Activated CD8-positive, alpha-beta memory T cell treated with anti-CD3 and anti-CD28 coated beads for 4 hours (primary cell): ENCODE measurements around the gene GPSM1.
"Not testable (repeated sequence)": the region's sequence is repeated elsewhere in the genome, so short reads cannot be mapped to it uniquely, and the experiment has no call there.

Source experiments
- DNase-seq, 2 donors: peaks; one replicate each; pipeline ENCODE4 v3.0.0-alpha.2; 2020; ENCODE audit warnings: low read depth in 2 of 2

GPSM1 gene

GRCh38 chr9:136395345-136396218, 68.2 kb downstream of the GPSM1 start:
- no peak for DNase-seq

GRCh38 chr9:136396219-136396515, 68.8 kb downstream of the GPSM1 start:
- DNase-seq, result no peak

DNA sequence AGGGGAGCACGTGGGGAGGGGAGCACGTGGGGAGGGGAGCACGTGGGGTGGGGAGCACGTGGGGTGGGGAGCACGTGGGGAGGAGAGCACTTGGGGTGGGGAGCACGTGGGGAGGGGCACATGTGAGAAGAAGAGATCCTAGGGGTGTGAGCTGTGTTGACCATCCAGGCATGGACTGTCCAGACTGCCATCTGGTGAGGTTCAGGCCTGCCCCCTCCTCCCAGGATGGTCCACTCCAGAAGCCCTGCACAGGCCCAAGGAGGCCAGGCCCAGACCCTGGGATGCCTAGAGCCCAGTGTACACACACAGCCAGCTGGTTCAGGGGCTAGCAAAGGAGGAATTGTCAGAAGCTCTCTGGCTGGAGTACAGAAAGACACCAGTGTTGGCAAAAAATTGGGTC, 70.3 kb downstream of the GPSM1 start:
- no peak for DNase-seq

DNA sequence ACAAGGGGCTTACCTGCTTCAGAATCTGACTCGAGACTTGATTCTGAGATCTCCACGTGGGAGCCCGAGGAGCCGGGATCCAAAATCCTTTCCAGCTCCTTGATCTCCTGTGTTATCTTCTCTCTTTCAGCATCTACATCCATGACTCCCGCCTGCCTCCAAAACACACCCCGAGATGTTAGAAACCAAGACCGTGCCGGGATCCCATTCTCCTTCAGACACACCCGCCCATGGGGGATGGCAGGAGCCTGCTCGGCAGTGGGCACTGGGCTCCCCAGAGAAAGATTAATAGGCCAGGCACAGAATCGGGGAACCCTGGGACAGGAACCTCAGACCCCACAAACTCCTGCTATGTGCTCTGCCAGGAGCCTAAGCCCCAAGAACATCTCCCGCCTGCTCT, 70.9 kb downstream of the GPSM1 start:
- DNase-seq, result no peak

DNA sequence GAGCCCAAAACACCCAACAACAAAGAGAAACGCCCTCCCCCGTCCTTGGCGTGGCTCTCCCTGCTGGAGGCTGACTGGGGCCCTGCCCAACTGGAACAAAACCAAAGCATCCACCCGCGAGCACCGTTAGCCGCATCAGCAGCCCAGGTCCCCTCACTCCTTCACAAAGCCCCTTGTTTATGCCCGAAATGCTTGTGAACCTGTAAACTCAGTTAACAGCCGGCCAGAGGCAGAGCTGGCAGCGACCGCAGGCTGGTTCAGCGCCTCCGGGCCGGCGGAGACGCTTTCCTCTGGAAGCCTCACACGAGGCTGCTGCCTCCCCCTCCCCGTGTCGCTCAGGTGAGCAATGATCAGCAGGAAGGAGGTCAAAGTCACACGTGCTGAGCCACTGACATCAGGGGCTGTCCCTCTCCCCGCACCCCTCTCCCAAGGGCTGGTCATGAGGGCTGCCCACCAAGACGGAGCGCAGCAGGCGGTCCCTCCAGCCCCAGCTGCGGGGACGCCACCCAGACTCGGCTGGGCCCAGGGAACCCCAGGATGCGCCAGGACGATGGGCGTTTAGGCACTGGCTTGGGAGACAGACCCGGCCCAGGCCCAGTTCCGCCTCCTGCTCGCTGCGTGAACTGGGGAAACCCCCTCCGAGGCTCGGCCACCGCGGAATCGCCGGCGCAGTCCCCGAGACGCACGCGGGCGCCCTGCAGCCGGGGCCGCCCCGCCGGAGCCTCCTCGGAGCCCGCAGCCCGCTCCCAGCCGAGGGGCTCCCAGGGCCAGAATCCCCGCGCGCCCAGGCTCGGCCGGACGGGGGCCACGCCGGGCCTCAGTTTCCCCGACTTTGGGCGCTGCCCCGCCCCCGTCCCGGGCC, 72.1 kb downstream of the GPSM1 start:
- no peak for DNase-seq

GRCh38 chr9:136400038-136400834, 72.9 kb downstream of the GPSM1 start, which contains the start of gene SNAPC4:
TSS of gene SNAPC4 (minus strand) at chr9:136400170. CDS start at chr9:136398428, 1,742 bp downstream.
- peak; percentile 66 to 72 for DNase-seq

DNA sequence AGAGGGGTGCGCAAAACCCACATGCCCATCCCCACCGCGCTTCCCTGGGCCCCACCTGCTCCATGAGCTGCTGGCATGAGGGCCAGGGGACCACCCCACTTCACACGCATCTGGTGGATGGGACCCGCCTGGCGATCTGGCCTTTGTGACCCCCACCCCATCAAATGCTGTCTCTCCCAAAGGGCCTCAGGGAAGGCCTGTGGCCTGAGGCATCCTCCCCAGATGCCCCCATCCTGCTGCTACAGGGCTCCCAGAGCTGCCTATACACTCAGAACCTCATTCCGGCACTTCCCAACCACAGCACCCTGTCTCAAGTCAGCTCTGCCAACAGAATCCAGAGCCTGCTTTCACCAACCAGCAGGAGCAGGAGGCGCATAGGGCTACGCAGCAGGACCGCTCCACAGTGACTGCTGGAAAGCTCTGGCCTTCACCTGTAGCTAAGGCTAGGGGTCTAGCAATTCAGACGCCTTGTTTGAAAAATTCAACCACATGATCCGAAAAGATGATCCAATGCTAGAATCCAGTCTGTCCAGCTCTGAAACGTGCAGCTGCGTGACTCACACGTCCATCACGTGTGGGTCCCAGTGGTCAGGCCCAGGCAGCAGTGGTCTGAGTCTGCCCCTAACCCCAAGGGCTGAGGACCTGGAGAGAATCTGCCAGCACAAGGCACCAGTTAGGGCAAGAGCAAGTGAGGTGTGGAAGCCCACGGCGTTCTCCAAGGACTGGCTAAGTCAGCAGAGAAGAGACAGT, 74.0 kb downstream of the GPSM1 start:
- DNase-seq, result no peak

DNA sequence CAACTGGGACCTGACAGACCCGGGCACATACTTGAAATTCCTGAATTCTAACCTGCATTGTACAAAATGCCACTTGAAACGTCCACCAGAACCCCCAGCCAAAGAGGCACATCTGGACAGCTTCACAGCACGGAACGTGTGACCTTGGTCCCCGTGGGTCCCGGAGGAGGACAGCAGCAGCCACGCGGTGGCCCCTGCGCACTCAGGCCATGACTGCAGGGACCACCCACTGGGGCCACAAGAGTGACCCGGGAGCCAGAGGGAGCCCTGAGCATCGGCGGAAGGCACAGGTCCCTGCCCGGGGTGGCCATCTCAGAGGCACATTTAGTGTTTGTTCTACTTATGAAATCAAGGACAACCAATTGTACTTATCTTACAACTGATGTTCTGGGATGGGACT, 74.7 kb downstream of the GPSM1 start:
- no peak for DNase-seq

- peak; percentile 57 to 71 for DNase-seq
These were observed 76.2 kb downstream of the GPSM1 start for GRCh38 chr9:136403538-136403914.

- DNase-seq, result no peak
These were observed 76.8 kb downstream of the GPSM1 start for GRCh38 chr9:136403915-136404800.

- no peak for DNase-seq
These were observed 77.4 kb downstream of the GPSM1 start for GRCh38 chr9:136404801-136405136.

DNA sequence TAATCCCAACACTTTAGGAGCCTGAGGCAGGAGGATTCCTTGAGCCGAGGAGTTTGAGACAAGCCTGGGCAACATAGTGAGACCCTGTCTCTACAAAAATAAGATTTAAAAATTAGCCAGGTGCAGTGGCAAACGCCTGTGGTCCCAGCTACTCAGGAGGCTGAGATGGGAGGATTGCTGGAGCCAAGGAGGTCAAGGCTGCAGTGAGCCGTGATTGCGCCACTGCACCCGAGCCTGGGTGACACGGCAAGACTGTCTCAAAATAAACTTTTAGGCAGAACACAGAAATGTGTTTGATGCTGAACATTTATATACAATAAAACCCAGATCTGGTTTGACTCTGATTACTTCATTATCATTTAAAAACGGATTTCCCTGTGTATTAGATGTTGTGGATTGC, 78.1 kb downstream of the GPSM1 start:
- no peak for DNase-seq

GRCh38 chr9:136405904-136406303, 78.6 kb downstream of the GPSM1 start:
- not testable (repeated sequence) for DNase-seq

DNA sequence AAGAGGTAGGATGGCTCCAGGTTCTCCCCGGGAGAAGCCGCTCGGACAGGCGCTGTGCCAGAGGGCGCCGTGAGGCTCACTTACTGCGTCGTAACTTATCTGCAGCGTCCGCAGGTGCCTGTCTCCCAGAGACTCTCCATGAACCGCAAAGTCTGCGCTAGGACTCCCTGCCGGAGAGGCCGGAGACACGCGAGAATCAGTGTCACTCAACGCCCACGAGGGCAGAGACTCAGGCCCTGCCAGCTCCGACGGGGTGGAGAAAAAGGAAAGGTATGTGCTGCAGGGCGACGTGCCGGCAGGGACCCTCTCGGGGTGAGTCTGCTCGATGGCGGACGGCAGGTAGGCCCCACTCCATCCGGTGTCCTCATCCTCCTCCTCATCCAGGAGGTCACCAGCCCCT, 79.7 kb downstream of the GPSM1 start:
- DNase-seq, result not testable (repeated sequence)

GRCh38 chr9:136407911-136408310, 80.6 kb downstream of the GPSM1 start:
- DNase-seq, result no peak
